ENCODE data around the gene CYYR1. TPM values are rescaled to one million over a fixed set of nuclear protein-coding genes. Genes with fewer than 3 reads are reported as not detected.

CYYR1 gene
- total RNA-seq: 1 to 10 TPM in 7 of 8 experiments, under 1 TPM in 1; 0.24 to 7.6 (median 4.6) TPM

- 0 to 9% (median 0%) methylated on average over 2 to 26 of the region's 58 CpGs; no CpG with 5 or more reads in 3 of the 10 experiments for WGBS, 10 experiments
- H3K4me3 ChIP-seq: peak within 1 kb of the TSS; percentile 34 to 77 (median 55)
- in situ Hi-C loops (cut with MboI; ENCODE audit: low pct_unique_long_range_greater_than_20kb in 2 of 9, low sequenced_read_pairs in 9 of 9, unreplicated experiment in 9 of 9): no loop called here
- ATAC-seq (replicated peaks in 6 of 8): peak; percentile 84 to 93 (median 92)
- peak within 1 kb of the TSS in 1 of 2 donors; percentile 70 for H3K27ac ChIP-seq
- H3K4me1 ChIP-seq (replicated peaks in 1 of 2): peaks cover 0 to 7% of the 10 kb centered on the region in 2 donors
Observed at GRCh38 chr21:26572702-26573381, at the start of gene CYYR1. Gene CYYR1, minus strand, starts transcription at chr21:26573286. Its CDS starts 346 bp downstream, at chr21:26572940.

DNA sequence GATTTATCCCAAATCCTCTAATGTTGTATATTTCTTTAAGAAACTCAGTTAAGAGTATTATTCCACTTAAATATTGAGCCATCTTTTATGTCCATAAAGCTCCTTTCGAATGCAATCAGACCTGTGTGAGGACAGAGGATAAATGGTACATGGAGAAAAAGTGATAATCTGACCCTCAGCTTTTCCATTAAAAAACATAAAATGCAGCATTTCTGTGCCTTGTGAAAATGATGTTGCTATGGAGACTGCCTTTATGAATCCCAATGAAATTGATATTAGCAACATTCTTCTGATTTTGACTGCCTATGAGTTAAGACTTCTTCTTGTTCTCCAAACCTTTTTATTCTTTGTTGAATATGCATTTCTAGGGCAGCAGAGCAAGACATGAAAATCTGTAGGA lies 44.1 kb upstream of the CYYR1 start:
- in situ Hi-C loops (cut with MboI; ENCODE audit: low pct_unique_long_range_greater_than_20kb in 2 of 9, low sequenced_read_pairs in 9 of 9, unreplicated experiment in 9 of 9): no loop called here
- no peak for ATAC-seq (replicated peaks in 6 of 8)
- 0 to 90% (median 50%) methylated on average over 1 of the region's 1 CpG; no CpG with 5 or more reads in 2 of the 10 experiments for WGBS, 10 experiments

DNA sequence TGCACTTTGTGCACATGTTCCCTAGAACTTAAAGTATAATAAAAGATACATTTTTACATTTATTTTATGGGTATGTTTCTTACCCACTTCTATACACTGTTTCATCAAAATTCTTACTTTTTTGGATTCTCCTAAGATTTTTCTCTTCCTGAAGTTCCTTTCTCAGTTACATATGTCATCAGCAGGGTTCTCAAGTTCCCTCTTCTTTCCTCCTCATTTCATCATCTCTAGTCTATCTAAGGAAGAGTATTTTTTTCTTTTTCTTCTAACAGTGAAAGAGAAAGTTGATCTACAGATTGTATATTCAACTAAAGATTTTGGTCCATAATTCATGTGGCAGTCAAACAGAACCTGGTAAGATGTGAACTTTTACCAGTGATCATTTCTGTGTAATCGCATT lies 41.2 kb upstream of the CYYR1 start:
- Histone ChIP-seq H3K27ac (no peak overlapping the region), H3K4me1 (replicated peaks in 1 of 2) (peaks cover 0 to 13% of the 10 kb centered on the region in 2 donors), H3K4me3 (no peak overlapping the region)
- 81 to 100% (median 91%) methylated on average over 1 of the region's 1 CpG; no CpG with 5 or more reads in 1 of the 10 experiments for WGBS, 10 experiments
- in situ Hi-C loops (cut with MboI; ENCODE audit: low pct_unique_long_range_greater_than_20kb in 2 of 9, low sequenced_read_pairs in 9 of 9, unreplicated experiment in 9 of 9): no loop called here
- ATAC-seq (replicated peaks in 6 of 8): no peak

More for the DNA sequence above, 44.1 kb upstream of the CYYR1 start:
- Histone ChIP-seq H3K27ac (no peak overlapping the region), H3K4me1 (replicated peaks in 1 of 2) (peaks cover 0 to 13% of the 10 kb centered on the region in 2 donors), H3K4me3 (no peak overlapping the region)

DNA sequence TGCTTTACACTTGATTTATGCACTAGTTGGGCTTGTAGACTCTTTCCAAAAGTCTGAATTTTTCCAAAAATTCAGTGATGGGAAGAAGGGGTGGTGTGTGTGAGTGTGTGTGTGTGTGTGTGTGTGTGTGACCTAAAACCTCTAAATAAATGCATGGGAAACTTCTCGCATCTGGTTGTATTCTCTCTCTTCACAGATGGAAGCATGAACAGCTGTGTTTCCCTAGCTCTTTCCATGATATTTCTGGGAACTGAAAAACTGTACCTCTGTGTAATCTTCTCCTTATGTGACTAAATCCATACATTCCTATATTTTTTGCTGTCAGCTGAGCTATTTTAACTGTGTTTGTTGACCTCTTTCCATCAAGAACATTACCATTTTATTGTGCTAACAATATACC lies 26.2 kb upstream of the CYYR1 start:
- no peak for ATAC-seq (replicated peaks in 6 of 8)
- Histone ChIP-seq H3K4me3 (no peak overlapping the region), H3K4me1 (replicated peaks in 1 of 2) (no peaks in the 10 kb centered on the region), H3K27ac (no peak overlapping the region)
- WGBS, 10 experiments: 11 to 100% (median 100%) methylated on average over 1 of the region's 1 CpG; no CpG with 5 or more reads in 3 of the 10 experiments
- in situ Hi-C loops (cut with MboI; ENCODE audit: low pct_unique_long_range_greater_than_20kb in 2 of 9, low sequenced_read_pairs in 9 of 9, unreplicated experiment in 9 of 9): no loop called here

- WGBS, 10 experiments: 10 to 80% (median 73%) methylated on average over 2 of the region's 2 CpGs; no CpG with 5 or more reads in 3 of the 10 experiments
- Histone ChIP-seq H3K27ac (no peak overlapping the region), H3K4me1 (replicated peaks in 1 of 2) (no peaks in the 10 kb centered on the region), H3K4me3 (no peak overlapping the region)
- in situ Hi-C loops (cut with MboI; ENCODE audit: low pct_unique_long_range_greater_than_20kb in 2 of 9, low sequenced_read_pairs in 9 of 9, unreplicated experiment in 9 of 9): no loop called here
- ATAC-seq (replicated peaks in 6 of 8): no peak
Observed at GRCh38 chr21:26597981-26598380, 24.9 kb upstream of the CYYR1 start.

- ATAC-seq (replicated peaks in 6 of 8): no peak
- no peak overlapping the region for H3K27ac ChIP-seq
- 24 to 92% (median 61%) methylated on average over 2 to 3 of the region's 3 CpGs; no CpG with 5 or more reads in 2 of the 10 experiments for WGBS, 10 experiments
- H3K4me3 ChIP-seq: no peak overlapping the region
- in situ Hi-C loops (cut with MboI; ENCODE audit: low pct_unique_long_range_greater_than_20kb in 2 of 9, low sequenced_read_pairs in 9 of 9, unreplicated experiment in 9 of 9): no loop called here
- H3K4me1 ChIP-seq (replicated peaks in 1 of 2): no peaks in the 10 kb centered on the region
Observed at GRCh38 chr21:26597031-26597430, 23.9 kb upstream of the CYYR1 start.

DNA sequence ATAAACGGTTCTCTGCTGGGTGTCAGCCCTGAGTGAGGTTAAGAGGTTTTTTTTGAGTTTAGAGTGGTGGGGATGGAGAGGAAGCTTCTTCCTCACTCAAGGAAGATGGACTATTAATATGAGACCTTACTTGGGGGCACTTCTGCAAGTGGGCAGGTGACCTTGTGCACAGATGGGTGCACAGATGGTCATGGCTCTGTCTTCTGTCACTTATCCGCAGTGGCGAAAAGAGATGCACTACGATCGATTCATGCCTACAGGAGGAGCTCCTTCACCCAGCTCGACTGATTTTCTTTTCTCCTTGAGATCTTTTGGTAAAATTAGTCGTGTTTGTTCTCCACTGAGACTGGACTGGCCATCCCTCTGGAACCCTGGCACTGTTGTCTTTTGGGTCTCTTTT lies 22.9 kb upstream of the CYYR1 start:
- 0 to 93% (median 83%) methylated on average over 2 to 7 of the region's 7 CpGs; no CpG with 5 or more reads in 2 of the 10 experiments for WGBS, 10 experiments
- Histone ChIP-seq H3K4me1 (replicated peaks in 1 of 2) (no peaks in the 10 kb centered on the region), H3K27ac (no peak overlapping the region), H3K4me3 (no peak overlapping the region)
- no peak for ATAC-seq (replicated peaks in 6 of 8)
- in situ Hi-C loops (cut with MboI; ENCODE audit: low pct_unique_long_range_greater_than_20kb in 2 of 9, low sequenced_read_pairs in 9 of 9, unreplicated experiment in 9 of 9): no loop called here

- no peak for ATAC-seq (replicated peaks in 6 of 8)
- Histone ChIP-seq H3K27ac (no peak overlapping the region), H3K4me1 (replicated peaks in 1 of 2) (no peaks in the 10 kb centered on the region), H3K4me3 (no peak overlapping the region)
- WGBS, 10 experiments: 80 to 100% (median 100%) methylated on average over 1 of the region's 1 CpG; no CpG with 5 or more reads in 6 of the 10 experiments
- in situ Hi-C loops (cut with MboI; ENCODE audit: low pct_unique_long_range_greater_than_20kb in 2 of 9, low sequenced_read_pairs in 9 of 9, unreplicated experiment in 9 of 9): no loop called here
Observed at GRCh38 chr21:26593800-26594199, 20.7 kb upstream of the CYYR1 start.

DNA sequence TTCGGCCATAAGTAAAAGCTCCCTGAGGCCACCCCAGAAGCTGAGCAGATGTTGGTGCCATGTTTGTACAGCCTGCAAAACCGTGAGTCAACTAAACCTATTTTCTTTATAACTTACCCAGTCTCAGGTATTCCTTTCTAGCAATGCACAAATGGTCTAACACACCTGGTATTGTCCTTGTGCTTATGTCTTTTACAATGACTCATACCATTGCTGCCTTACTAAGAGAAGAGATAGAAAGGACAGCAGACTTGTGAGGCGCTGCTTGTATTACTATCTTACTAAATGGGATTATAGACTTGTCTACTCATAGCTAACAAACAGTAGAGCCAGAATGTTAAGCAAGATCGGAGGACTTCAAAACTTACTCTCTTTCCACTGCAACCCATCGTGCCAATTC lies 18.5 kb upstream of the CYYR1 start:
- no peak for ATAC-seq (replicated peaks in 6 of 8)
- Histone ChIP-seq H3K4me3 (no peak overlapping the region), H3K4me1 (replicated peaks in 1 of 2) (peaks cover 0 to 7% of the 10 kb centered on the region in 2 donors), H3K27ac (no peak overlapping the region)
- in situ Hi-C loops (cut with MboI; ENCODE audit: low pct_unique_long_range_greater_than_20kb in 2 of 9, low sequenced_read_pairs in 9 of 9, unreplicated experiment in 9 of 9): no loop called here
- WGBS, 10 experiments: 40 to 100% (median 80%) methylated on average over 1 to 5 of the region's 5 CpGs

DNA sequence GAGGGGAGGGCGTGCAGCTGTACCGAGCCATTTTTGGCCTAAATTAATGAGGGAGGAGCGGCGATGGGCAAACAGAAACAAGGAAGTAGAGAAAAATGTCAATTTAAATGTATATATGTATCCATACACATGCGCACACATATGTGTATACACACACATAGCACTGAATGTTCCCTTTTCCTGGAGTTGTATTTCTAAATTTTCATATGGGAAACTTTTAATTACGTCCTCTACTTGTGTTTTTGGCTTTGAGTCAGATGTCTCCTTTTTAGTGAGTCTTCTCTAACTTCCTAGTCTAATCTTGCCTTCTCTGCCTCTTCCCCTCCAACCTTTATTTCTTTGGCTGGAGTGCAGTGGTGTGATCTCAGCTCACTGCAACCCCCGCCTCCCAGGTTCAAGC lies 15.4 kb upstream of the CYYR1 start:
- peak in 3 of 8 experiments; percentile 15 to 81 (median 16) for ATAC-seq (replicated peaks in 6 of 8)
- H3K4me1 ChIP-seq (replicated peaks in 1 of 2): peaks cover 0 to 7% of the 10 kb centered on the region in 2 donors
- 15 to 100% (median 89%) methylated on average over 2 to 7 of the region's 7 CpGs for WGBS, 10 experiments
- in situ Hi-C loops (cut with MboI; ENCODE audit: low pct_unique_long_range_greater_than_20kb in 2 of 9, low sequenced_read_pairs in 9 of 9, unreplicated experiment in 9 of 9): no loop called here
- no peak overlapping the region for H3K27ac ChIP-seq
- no peak overlapping the region for H3K4me3 ChIP-seq

- 5 to 81% (median 64%) methylated on average over 3 to 9 of the region's 9 CpGs for WGBS, 10 experiments
- no peak overlapping the region for H3K27ac ChIP-seq
- H3K4me1 ChIP-seq (replicated peaks in 1 of 2): peaks cover 0 to 7% of the 10 kb centered on the region in 2 donors
- in situ Hi-C loops (cut with MboI; ENCODE audit: low pct_unique_long_range_greater_than_20kb in 2 of 9, low sequenced_read_pairs in 9 of 9, unreplicated experiment in 9 of 9): no loop called here
- peak; percentile 54 to 86 (median 76) for ATAC-seq (replicated peaks in 6 of 8)
- H3K4me3 ChIP-seq: no peak overlapping the region
Observed at GRCh38 chr21:26587736-26588201, 14.7 kb upstream of the CYYR1 start.

- peak in 3 of 8 experiments; percentile 31 to 80 (median 79) for ATAC-seq (replicated peaks in 6 of 8)
- WGBS, 10 experiments: 25 to 100% (median 81%) methylated on average over 2 to 3 of the region's 3 CpGs
- in situ Hi-C loops (cut with MboI; ENCODE audit: low pct_unique_long_range_greater_than_20kb in 2 of 9, low sequenced_read_pairs in 9 of 9, unreplicated experiment in 9 of 9): no loop called here
- Histone ChIP-seq H3K4me3 (no peak overlapping the region), H3K27ac (no peak overlapping the region), H3K4me1 (replicated peaks in 1 of 2) (peaks cover 0 to 7% of the 10 kb centered on the region in 2 donors)
Observed at GRCh38 chr21:26583769-26584168, 10.7 kb upstream of the CYYR1 start.

GRCh38 chr21:26581818-26582217 lies 8.7 kb upstream of the CYYR1 start:
- Histone ChIP-seq H3K4me3 (no peak overlapping the region), H3K4me1 (replicated peaks in 1 of 2) (no peaks in the 10 kb centered on the region), H3K27ac (no peak overlapping the region)
- WGBS, 10 experiments: 80 to 100% (median 100%) methylated on average over 1 of the region's 1 CpG; no CpG with 5 or more reads in 1 of the 10 experiments
- in situ Hi-C loops (cut with MboI; ENCODE audit: low pct_unique_long_range_greater_than_20kb in 2 of 9, low sequenced_read_pairs in 9 of 9, unreplicated experiment in 9 of 9): no loop called here
- no peak for ATAC-seq (replicated peaks in 6 of 8)
